Left cardiac atrium (tissue), 4 donors: ENCODE results near the gene KIAA1671. TPM values are rescaled to one million over a fixed set of nuclear protein-coding genes. Genes with fewer than 3 reads are reported as not detected.

Experiments
- ATAC-seq, 2 donors: fragments of 200-7000 bp; cut with Tn5 transposase; one replicate each; pipeline ENCODE4 v1.9.1; 2020; ENCODE audit warnings: mild to moderate bottlenecking in 2 of 2, moderate library complexity in 2 of 2
- DNase-seq: peaks from one replicate; pipeline ENCODE4 v3.0.0-alpha.2; 2020
- intact Hi-C, 2 donors: fragments of 100-400 bp; cut with DNase I; formaldehyde crosslinking; loops; one replicate each; pipeline versions ENCODE4 v1.14.1 to v1.15.1; 2022 to 2023
- total RNA-seq, 2 donors: library from RNA; stranded (reverse); fragmentation: NEBNext Ultra II Directional; extraction: Animal tissue kit (Norgen Biotek cat#: 25700); gene quantifications; one replicate each; pipeline ENCODE4 v1.2.1, GENCODE V29; 2021
- donor health status: DM: no; HTN: yes; CAD: no.
- donor health status: DM: no; HTN: yes; CAD: no; lungs with severe emphysema.
- donor health status: DM: yes; HTN: yes; CAD: no.
- donor health status: Dilated cardiomyopathy.

KIAA1671 gene
- total RNA-seq, 2 donors from 2014 or later, result 18.2 to 20.7 TPM

DNA sequence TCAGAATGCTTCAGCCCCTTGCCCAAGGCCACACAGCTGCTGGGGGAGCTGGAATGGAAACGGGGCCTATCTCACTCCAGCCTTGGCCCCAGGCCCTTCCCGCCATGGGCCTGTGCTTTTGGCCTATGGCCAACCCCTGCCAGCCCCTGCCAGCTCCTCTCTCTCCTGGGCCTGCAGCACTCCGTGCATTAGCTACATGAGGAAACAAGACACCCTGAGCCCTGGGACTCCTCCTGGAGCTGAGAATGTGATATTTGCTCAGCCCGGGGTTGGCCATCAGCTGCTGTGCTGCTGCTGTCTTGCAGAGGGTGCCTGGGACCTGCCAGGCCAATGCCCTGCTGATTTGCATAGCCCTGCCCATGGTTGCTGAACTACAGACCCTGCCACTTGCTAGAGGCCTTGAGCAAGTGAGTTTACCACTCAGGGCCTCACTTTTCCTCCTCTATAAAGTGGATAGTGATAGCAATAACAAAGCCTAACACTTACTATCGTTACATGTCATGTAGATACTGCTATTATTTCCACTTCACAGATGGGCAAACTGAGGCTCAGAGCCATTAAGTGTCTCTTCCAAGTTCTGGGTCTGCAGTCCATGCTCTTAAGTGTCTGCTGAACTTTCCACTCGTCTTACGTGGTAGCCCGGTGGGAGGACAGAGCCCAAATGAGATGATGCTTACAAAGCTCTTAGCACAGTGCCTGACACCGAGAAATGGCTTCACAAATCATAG lies 99.6 kb downstream of the KIAA1671 start:
- peak; percentile 13 for DNase-seq
- intact Hi-C loops, result loop anchor here in 1 of 2 donors (5.0 kb wide), 1 partner anchor 100 kb away; the partner anchor contains the start of gene KIAA1671
- ATAC-seq, result peak; percentile 55 to 68

DNA sequence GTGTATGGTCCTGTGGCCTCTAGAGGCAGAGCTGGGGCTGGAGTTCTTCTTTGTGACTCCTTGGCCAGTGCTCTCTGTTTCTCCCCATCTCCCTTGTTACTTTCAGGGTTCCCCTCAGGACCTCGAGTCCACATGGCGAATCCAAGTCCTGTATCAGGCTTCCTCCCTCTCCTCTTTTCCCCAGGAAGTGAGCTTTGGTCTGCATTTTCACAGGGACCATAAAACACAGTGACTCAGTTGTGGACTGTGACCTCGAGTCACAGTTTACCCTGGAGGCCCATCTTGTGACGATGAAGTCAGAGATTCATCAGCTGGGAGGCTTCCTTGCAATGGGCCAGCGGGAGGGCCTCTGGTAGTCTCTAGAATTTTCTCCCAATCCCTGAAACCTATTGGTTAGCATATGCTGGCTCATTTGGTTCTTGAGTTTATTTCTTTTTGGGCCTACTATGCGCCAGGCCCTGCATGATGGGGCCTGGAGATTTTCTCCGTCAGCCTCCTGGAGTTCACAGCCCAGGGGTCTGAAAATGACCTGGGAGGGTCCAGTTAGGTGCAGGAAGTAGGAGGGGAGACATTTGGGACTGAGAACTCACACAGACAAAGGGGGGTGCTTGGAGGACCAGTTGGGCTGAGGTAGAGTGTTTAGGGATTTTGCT lies 100.8 kb downstream of the KIAA1671 start:
- peak; percentile 8 for DNase-seq
- intact Hi-C loops, result loop anchor here in 1 of 2 donors (5.0 kb wide), 1 partner anchor 101 kb away; the partner anchor contains the start of gene KIAA1671
- no peak for ATAC-seq

DNA sequence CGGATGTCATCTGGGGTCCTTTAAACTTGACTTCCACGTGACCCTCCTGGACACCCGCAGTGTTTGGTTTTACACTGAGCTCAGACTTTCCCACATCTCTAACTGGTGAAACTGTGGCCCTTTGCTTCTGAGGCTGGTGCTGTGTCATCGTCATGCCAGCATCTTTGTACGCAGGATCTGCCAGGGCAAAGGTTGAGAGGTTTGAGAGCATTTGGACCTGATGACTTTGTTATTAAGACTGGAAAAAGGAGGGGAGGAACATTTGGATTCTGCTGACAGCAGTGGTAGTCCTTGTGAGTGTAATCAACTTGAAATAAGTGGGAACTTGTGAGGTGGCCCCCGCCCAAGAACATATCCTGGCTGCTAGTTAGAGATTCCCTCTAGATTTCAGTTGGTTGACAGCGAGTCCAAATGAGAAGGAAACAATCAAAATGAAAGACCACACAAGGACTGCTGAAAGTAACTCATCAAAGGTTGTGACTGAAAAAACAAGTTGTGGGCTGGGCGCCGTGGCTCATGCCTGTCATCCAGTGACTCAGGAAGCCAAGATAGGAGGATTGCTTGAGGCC lies 102.5 kb downstream of the KIAA1671 start:
- intact Hi-C loops, result loop anchor here in 1 of 2 donors (5.0 kb wide), 1 partner anchor 103 kb away; the partner anchor contains the start of gene KIAA1671
- DNase-seq (peak; percentile 7), ATAC-seq (no peak)

DNA sequence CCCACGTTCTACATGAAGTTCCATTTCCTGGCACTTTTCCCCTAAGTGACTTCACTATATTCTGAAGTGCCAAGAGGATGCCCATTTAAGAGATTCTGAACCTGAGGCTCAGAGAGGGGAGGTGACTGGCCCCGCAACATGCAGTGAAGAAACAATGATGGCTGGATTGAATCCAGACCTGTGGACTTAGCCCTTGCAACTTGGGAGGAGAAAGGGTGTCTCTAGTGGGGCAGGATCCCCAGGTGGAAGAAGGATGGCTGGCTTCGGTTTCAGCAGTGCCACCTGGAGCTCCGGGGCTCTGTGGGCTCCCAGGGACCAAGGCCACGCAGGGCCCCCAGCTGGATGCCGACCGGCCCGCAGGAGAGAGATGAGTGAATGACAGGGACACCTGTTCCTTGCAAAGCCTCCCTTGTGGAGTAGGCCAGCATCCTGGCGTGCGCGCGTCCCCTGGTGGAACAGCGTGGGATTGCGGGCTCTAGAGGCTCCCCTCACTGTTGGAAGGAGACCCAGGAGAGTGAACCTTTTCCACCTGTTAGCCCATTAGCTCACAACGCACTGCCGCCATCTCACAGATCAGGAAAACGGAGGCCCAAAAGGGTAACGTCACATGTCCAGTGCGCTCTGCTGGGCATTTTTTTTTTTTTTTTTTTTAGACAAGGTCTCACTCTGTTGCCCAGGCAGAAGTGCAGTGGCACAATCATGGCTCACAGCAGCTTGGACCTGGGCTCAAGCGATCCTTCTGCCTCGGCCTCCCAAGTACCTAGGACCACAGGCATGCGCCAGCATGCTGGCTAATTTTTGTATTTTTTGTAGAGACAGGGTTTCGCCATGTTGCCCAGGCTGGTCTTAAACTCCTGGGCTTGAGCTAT lies 104.7 kb downstream of the KIAA1671 start:
- intact Hi-C loops, result no loop called here
- ATAC-seq (peak; percentile 73 to 76), DNase-seq (peak; percentile 51)

DNA sequence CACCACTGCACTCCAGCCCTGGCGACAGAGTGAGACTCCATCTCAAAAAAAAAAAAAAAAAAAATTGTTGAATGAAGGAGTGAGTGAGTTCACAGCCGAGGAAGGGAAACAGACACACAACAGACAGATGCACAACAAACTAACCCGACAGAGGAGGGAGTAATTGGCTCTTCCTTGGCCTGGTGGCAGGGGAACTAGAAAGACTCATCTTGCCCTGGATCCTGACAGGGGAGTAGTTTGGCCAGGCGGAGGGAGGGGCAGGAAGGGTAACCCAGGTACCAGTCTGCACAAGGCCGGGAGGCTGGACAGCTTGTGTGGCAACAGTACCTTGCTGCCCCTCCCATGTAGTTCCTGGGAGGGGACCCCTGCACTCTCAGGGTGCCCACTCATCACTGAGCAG lies 106.9 kb downstream of the KIAA1671 start:
- intact Hi-C loops, result no loop called here
- ATAC-seq (no peak), DNase-seq (no peak)

- DNase-seq (no peak), ATAC-seq (peak in 1 of 2 donors; percentile 48)
- intact Hi-C loops, result no loop called here
These were observed 108.1 kb downstream of the KIAA1671 start for GRCh38 chr22:25060522-25061071.

DNA sequence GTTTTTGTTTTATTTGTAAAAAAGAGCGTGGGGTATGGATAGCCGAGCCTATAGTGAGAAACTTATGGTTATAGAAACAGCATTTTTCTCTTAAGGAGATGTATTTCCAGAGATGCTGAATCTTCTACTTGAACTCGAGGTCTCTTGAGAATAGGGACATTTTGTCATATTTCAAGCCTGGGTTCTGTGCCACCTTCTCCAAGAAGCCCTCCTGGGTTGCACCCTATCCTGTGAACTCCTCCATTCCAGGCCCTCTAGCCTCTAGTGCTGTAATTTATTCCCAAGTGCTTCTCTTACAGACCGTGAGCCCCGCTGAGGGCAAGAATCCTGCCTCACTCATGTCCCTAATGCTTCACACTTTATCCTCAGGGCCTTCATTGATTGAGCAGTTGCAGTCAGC lies 108.6 kb downstream of the KIAA1671 start:
- no peak for DNase-seq
- intact Hi-C loops, result no loop called here

GRCh38 chr22:25061605-25062376 lies 109.3 kb downstream of the KIAA1671 start:
- intact Hi-C loops, result no loop called here
- no peak for DNase-seq
- ATAC-seq, result no peak

More for the DNA sequence above, 108.6 kb downstream of the KIAA1671 start:
- ATAC-seq, result no peak

DNA sequence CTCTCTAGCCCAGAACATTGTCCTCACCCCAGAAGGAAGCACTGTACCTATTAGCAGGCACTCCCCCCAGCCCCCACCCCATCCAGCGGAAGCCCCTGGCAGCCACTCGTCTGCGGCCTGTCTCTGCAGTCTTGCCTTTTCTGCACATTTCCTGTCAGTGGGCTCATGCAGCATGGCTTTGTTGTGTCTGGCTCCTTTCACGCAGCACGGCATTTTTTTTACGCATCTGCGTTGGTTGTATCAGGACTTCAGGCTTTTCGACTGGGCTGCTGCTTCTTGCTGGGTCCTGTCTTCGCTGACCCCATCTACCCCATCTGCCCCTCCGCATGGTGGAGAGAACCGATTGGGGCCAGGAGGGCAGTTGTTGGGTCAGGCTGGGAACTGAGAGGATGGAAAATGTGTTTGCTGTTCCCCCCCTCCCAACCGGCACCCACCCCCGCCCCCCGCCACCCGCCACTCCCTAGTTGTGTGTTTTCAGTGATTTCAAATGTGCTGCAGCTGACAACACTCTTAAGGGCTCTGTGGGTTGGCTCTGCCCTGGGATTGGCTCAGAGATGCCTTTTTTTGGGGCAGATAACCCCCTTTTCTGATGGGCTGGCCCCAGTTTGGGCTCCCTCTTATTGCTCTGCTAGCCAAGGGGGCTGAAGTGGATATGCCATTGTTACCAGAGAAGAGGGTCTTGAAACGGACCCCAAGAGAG lies 110.0 kb downstream of the KIAA1671 start:
- intact Hi-C loops, result no loop called here
- peak; percentile 40 for DNase-seq
- no peak for ATAC-seq

GRCh38 chr22:25064894-25065560 lies 112.5 kb downstream of the KIAA1671 start:
- intact Hi-C loops, result no loop called here
- ATAC-seq (peak; percentile 27 to 58), DNase-seq (no peak)

DNA sequence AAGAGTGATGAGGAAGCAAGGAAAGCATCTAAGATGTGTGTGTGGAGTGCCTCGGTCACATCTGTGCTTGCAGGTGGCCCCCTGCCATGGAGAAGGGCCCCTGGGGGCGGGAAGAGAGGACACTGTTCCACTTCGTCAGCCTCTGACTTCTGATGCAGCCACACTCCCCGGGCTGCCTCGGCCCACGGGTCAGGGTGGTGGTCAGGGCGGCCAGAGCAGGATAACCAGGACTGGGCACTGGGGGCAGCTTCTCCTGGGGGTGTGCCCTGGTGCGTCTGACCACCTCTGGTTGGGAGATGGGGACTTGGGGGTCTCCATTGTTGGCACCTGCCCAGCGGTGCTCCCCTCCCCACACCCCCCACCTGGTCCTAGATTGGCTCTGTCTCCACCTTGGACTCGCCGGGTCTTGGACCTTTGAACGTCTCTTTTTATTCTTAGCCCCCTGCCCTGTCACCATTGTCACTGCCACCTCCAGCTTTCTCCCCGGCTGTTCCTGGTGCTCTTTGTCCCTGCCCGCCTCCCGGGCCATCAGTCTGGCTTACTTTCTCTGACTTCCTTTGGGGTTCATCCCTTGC lies 114.4 kb downstream of the KIAA1671 start:
- ATAC-seq (no peak), DNase-seq (no peak)
- intact Hi-C loops, result no loop called here

- intact Hi-C loops, result no loop called here
- peak; percentile 30 for DNase-seq
- ATAC-seq, result peak; percentile 63 to 79
These were observed 115.4 kb downstream of the KIAA1671 start for GRCh38 chr22:25067851-25068421.

- ATAC-seq, result no peak
- DNase-seq, result no peak
- intact Hi-C loops, result no loop called here
These were observed 116.2 kb downstream of the KIAA1671 start for GRCh38 chr22:25068707-25069106.

DNA sequence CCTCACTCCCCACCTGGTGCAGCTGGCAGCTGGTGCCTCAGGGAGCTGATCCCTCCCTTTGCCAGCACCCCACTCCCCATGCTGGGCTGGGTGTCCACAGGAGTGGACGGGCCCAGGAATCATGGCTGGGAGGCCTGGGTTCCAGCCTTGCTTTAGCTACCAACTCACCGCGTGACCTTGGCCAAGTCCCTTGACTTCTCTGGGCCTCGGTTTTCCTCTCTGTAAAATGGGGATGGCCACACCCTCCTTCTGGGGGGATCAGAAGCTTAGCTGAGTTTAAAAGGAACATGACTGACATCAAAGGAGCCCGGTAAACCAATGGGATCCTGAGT lies 116.9 kb downstream of the KIAA1671 start:
- intact Hi-C loops, result no loop called here
- DNase-seq (no peak), ATAC-seq (no peak)

GRCh38 chr22:25069758-25070481 lies 117.4 kb downstream of the KIAA1671 start:
- DNase-seq, result no peak
- intact Hi-C loops, result no loop called here
- peak in 1 of 2 donors; percentile 29 for ATAC-seq

GRCh38 chr22:25070956-25071355 lies 118.4 kb downstream of the KIAA1671 start:
- intact Hi-C loops, result no loop called here

More at GRCh38 chr22:25070956-25071355, 118.4 kb downstream of the KIAA1671 start:
- ATAC-seq, result no peak
- DNase-seq, result no peak
